Midbrain (tissue), 1 donor: ENCODE data around the gene PRR15L.
A peak's percentile ranks its signal among the peaks of the same experiment; 100 is the strongest.
"Not testable (repeated sequence)": the region's sequence is repeated elsewhere in the genome, so short reads cannot be mapped to it uniquely, and the experiment has no call there.

Experiments used
- DNase-seq: peaks from one replicate; lab custom pipeline; 2025; lab: John Stamatoyannopoulos, UW

Gene PRR15L

DNA sequence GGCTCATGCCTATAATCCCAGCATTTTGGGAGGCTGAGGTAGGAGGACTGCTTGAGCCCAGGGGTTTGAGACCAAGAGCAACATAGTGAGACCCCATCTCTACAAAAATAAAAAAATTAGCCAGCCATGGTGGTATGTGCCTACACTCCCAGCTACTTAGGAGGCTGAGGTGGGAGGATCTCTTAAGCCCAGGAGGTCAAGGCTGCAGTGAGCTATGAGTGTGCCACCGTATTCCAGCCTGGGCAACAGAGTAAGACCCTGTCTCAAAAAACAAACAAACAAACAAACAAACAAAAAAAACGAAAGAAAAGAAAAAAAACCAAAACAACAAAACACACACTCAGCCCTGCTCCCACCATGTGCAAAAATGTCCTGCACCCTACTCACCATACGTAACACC, 22.2 kb downstream of the PRR15L start:
- DNase-seq: not testable (repeated sequence)

GRCh38 chr17:47934856-47935255, 22.8 kb downstream of the PRR15L start:
- no peak for DNase-seq

DNA sequence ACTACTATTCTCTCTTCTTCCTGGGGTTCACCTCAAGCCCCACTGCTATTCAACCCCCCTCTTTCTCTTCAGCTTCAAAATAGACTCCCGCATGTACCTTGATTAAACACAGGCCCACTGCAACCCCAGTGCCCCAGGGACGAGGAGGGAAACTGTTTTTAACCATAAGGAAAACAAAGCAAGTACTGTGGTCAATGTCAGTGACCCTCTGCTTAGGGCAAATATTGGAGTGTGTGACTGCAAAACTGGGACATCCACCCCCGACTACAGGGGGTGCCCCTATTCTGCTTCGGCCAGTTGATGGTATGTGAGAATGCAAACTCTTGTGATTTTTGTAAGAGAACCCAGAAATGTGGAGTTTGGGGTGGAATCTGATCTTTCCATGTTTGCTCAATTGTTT, 25.8 kb downstream of the PRR15L start:
- DNase-seq: no peak

DNA sequence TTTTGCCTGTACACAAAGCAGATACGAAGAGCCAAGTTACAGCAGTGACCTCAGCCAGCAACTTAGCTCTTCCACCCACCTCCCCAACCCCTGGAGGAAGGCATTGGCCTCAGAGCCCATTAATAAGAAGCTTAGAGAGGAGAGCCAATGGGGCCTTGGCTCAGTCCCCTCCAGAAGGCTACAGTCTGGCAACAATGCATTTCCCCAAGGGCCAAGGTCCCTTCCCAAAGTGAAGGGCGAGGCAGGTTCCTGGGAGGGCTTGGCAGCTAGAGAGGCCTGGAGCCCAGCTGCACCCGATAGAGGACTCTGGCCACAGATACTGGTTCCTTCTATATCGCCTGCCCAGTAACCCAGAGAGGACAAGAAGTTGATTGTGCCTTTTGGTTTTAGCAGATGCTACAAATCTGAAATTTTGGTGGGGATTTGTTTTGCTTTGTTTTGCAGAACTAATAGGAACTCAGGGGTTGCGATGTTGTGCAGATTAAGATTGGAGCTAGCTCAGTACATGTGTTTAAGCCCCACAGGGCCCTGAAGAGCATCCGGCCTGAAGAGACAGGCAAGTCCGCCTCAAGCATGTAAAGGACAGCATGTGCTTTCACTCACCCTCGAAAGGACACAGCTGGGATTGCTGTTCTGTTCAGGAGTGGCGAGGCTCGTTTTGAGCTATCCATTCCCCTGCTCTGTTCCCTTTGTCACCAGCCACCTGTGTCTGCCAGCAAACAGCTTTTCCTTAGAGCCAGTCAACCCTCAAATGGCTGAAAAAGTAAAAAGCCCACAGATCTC, 28.3 kb downstream of the PRR15L start:
- DNase-seq: no peak

- no peak for DNase-seq
Observed at GRCh38 chr17:47928415-47928814, 29.3 kb downstream of the PRR15L start.

GRCh38 chr17:47927821-47928400, 29.8 kb downstream of the PRR15L start:
- no peak for DNase-seq

- DNase-seq: no peak
Observed at GRCh38 chr17:47925678-47925988, 32.0 kb downstream of the PRR15L start.

DNA sequence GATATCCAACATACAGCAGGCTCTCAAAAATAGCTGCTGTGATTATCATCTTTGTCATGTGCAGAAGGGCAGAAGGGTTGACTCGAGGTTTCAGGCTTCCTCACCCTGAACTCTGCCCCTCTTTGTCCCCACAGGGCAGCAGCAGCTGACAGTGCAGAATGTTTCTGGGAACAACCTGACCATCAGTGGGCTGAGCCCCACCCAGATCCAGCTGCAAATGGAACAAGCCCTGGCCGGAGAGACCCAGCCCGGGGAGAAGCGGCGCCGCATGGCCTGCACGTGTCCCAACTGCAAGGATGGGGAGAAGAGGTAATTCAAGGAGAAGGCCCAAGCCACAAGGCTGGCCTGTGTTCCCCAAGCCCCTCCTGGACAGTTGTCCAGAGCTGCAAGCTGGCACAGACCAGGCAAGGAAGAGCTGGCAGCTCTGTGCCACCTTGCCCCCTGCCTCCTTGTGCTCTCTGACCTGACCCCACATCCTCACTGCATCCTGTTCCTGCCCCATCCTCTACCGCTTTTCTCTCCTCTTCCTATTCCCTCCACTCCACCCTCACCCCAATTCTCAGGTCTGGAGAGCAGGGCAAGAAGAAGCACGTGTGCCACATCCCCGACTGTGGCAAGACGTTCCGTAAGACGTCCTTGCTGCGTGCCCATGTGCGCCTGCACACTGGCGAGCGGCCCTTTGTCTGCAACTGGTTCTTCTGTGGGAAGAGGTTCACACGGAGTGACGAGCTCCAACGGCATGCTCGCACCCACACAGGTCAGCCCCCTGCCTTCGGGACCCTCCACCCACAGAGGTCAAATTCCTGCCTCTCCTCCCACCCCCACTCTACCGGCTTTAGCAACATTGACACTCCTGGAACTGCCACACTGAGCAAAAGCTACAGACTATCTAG, 32.7 kb downstream of the PRR15L start:
- DNase-seq: no peak

DNA sequence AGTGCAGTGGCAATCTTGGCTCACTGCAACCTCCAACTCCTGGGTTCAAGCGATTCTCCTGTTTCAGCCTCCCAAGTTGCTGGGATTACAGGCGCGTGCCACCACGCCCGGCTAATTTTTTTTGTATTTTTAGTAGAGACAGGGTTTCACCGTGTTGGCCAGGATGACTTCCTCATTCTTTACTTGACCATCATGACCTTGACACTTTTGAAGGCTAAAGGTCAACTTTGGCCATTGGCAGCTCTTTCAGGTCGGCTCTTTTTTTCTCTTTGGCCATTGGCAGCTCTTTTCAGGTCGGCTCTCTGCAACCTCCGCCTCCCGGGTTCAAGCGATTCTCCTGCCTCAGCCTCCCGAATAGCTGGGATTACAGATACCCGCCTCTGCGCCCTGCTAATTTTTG, 37.8 kb downstream of the PRR15L start:
- not testable (repeated sequence) for DNase-seq

DNA sequence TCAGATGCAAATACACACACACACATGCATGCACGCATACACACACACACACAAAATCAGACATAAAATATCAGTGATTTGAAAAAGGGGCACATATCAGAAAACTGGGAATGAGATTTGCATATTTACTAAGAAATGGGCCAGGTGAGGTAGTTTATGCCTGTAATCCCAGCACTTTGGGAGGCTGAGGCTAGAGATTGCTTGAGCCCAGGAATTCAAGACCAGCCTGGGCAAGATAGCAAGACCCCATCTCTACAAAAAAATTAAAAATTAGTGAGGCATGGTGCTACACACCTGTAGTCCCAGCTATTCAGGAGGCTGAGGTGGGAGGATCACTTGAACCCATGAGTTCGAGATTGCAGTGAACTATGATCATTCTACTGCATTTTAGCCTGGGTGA, 38.7 kb downstream of the PRR15L start:
- DNase-seq: no peak

GRCh38 chr17:47918006-47918405, 39.7 kb downstream of the PRR15L start:
- DNase-seq: no peak

DNA sequence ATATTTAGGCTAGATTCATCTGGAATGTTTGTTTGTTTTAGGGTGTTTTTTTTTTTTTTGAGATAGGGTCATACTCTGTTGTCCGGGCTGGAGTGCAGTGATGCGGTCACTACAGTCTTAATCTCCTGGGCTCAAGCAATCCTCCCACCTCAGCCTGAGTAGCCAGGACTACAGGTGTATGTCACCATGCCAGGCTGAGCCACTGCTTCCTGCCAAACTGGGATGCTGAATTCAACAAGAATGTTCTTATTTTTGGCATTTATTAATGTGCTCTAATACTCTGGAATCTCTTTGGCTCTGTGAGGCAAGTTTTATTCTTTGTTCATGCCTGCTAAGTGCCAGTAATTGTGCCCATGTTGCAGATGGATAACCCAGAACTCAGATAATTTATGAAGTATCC, 40.1 kb downstream of the PRR15L start:
- DNase-seq: no peak

GRCh38 chr17:47916489-47917208, 41.0 kb downstream of the PRR15L start:
- no peak for DNase-seq

DNA sequence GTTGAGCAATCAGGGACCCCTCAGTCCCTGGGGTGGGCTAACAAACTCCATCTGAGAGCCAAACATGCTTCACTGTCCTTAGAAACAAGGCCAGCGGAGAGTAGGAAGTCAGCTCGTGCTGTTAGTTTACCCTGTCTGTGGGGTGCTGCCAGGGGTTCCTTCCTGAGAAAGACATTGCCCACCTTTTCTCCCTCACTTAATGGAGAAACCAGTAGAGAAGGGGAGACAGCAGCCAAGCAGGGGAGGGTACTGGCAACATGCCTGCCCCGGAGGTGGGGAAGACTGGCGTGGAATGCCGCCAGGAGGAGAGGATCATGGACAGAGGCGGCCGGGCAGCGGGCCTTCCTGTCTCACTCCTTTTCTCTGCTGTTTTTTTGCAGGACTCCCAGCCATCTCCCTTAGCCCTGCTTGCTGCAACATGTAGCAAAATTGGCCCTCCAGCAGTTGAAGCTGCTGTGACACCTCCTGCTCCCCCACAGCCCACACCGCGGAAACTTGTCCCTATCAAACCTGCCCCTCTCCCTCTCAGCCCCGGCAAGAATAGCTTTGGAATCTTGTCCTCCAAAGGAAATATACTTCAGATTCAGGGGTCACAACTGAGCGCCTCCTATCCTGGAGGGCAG, 41.8 kb downstream of the PRR15L start:
- no peak for DNase-seq

DNA sequence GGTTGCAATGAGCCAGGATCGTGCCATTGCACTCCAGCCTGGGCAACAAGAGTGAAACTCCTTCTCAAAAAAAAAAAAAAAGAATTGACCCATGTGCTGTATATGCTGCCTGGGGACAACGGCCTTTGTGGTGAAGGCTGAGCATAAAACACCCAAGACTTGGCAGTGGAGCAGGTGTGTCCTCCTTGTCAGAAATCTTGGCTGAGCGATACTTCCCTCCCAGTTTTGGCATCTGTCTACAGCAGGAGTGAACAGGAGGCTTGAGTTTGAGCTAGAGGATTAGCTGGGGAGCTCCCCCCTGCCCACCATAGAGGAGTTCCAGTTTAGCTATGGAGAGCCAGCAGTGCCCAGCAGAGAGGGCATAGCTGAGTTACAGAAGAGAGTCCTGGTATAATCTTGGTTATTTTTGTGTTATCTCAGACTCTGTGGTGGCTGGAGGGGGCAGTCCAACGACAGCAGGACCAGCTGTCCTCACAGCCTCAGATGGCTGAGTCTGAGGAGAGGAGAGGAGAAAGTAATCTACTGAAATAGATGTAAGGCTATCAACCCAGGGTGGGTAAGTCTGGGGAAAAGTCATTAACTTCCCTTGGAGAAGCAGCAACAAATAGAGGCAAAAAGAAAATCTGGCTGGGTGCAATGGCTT, 43.3 kb downstream of the PRR15L start:
- DNase-seq: no peak

DNA sequence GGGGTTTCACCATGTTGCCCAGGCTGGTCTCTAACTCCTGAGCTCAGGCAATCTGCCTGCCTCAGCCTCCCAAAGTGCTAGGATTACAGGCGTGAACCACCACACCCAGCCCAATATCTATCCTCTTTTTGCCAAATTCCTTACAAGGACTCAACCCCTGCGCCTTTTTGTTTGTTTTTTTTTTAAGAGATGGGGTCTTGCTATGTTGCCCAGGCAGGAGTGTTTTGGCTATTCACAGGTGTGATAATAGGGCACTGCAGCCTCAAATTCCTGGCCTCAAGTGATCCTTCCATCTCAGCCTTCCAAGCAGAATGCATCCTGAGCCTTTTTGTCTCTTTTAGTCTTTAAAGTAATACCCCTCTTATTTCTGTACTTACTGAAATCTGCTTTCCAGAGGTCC, 44.6 kb downstream of the PRR15L start:
- DNase-seq: no peak

DNA sequence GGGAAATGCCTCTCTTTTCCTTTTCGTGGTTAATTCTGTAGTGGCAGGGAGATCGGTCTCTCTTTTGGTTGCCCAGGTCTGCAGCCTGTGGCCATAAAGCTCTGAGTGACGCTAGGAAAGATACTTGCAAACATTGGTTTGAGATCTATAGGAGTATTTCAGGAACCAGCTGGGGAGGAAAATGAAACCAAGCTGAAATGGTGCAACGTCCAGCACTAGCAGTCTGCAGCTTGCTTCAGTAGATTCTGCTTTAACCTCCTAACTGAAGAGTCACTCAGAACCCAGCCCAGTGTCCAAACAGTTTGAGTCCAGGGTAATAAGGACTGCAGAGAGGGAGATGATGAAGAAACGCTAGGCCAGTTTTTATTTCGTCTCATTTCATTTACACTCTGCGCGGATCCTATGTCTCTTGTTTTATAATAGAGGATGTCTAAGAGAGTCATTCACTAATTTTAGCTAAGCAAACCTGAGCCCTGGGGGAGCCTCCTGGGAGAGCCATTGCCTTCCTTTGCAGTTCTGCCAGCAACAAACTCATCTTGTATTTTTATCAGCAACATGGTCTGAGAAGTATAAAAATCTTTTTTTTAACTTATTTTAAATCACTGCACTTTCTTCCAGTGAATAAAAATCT, 49.6 kb downstream of the PRR15L start:
- DNase-seq: no peak

- DNase-seq: no peak
Observed at GRCh38 chr17:47906443-47906842, 51.2 kb downstream of the PRR15L start.

- peak; percentile 82 for DNase-seq
Observed at GRCh38 chr17:47905221-47905733, 52.4 kb downstream of the PRR15L start.

DNA sequence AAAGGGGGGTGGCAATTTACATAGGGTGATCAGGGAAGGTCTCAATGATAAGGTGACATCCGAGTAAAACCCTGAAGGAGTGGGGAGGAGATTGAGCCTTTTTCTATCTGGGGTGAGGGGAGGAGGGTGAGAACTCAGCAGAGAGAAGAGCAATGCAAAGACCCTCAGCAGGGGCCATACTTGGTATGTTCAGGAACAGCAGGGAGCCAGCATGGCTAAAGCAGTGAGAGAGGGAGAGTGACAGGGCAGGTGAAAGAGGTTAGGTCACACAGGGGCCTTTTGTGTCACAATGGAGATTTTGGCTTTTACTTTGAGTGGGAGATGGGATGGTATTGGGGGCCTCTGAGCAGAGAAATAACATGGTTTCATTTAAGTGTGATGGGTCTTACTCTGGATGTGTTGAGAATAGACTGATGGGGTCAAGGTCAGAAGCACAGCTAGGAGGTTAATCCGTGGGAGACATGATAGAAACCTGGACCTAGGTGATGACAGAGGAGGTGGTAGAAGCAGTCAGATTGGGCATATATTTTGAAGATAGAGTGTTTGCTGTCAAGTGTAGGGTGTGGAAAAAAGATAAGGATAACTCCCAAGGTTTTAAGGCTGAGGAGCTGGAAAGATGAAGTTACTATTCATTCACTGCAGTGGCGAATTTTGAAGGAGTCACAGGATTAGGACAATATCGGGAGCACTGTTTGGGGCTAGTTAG, 55.5 kb downstream of the PRR15L start:
- no peak for DNase-seq
